ENCODE measurements around the gene COL12A1. TPM values are rescaled to one million over a fixed set of nuclear protein-coding genes. Genes with fewer than 3 reads are reported as not detected.

The COL12A1 gene
- total and polyA plus RNA-seq, 2 donors (not counting 1 experiment from before 2014, with no cell fraction given), result 1,023 to 1,075 TPM

DNA sequence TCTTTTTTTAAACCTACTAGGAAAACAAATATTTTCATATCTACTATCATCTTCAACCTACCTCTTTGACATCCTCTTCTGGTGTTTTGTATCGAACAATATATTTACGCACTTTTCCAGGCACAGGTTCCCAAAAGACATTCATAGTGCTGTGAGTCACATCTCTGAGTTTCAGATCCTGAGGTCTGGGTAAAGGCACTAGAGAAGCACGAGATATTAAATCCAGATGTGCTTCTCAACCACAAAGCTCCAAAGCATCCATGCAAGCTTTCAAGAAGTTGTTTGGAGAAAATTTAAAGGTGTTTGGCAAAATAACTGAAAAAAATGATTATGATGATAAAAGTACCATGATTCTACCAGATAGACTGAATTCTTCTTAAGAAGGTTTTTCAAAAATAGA lies 62.7 kb downstream of the COL12A1 start:
- H3K4me2 ChIP-seq (ENCODE audit: extremely low read depth, insufficient read depth, low read length), result no peak overlapping the region
- peaks cover 28% of the 10 kb centered on the region for H3K36me3 ChIP-seq (ENCODE audit: control insufficient read depth, insufficient read depth, low read length)
- H3K4me3 ChIP-seq (replicated peaks in 1 of 4; ENCODE audit: control extremely low read depth in 1 of 4, insufficient read depth in 1 of 4, low read depth in 3 of 4, low read length in 4 of 4), result no peak overlapping the region

DNA sequence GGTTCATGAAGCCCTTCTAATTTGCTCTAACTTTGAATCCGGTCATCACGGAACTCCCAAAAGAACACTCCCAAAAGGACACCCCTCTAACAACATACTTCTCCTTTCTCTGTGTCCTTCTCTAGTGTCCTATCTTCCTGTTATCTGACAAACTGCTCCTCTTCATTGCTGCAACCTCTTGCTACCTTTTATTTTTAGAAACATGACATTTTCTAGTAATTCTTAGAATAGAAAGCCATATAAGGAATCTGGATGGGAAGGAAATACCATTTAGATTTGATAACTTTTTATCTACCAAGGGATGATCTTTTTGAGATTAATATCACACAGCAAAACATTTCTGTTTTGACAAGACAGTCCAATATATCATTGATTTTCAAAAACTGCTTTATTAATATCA lies 63.1 kb downstream of the COL12A1 start:
- no peak for DNase-seq (ENCODE audit: low read depth in 2 of 2)
- no peak overlapping the region for H3K4me3 ChIP-seq (replicated peaks in 1 of 4; ENCODE audit: control extremely low read depth in 1 of 4, insufficient read depth in 1 of 4, low read depth in 3 of 4, low read length in 4 of 4)
- no peak overlapping the region for H3K9ac ChIP-seq (ENCODE audit: insufficient read depth, low read length)
- no peaks in the 10 kb centered on the region for H3K9me3 ChIP-seq (ENCODE audit: control insufficient read depth, insufficient read depth, low read depth, low read length)
- no peaks in the 10 kb centered on the region for H4K20me1 ChIP-seq (ENCODE audit: control insufficient read depth, extremely low read depth, insufficient read depth, low read length)
- peaks cover 16% of the 10 kb centered on the region for H3K79me2 ChIP-seq (ENCODE audit: control insufficient read depth, insufficient read depth, low read length)
- TF ChIP-seq EZH2 (IDR thresholded peaks at IDR 0.05; ENCODE audit: low read length, missing control alignments), result no peak
- TF ChIP-seq, protein P1, sequence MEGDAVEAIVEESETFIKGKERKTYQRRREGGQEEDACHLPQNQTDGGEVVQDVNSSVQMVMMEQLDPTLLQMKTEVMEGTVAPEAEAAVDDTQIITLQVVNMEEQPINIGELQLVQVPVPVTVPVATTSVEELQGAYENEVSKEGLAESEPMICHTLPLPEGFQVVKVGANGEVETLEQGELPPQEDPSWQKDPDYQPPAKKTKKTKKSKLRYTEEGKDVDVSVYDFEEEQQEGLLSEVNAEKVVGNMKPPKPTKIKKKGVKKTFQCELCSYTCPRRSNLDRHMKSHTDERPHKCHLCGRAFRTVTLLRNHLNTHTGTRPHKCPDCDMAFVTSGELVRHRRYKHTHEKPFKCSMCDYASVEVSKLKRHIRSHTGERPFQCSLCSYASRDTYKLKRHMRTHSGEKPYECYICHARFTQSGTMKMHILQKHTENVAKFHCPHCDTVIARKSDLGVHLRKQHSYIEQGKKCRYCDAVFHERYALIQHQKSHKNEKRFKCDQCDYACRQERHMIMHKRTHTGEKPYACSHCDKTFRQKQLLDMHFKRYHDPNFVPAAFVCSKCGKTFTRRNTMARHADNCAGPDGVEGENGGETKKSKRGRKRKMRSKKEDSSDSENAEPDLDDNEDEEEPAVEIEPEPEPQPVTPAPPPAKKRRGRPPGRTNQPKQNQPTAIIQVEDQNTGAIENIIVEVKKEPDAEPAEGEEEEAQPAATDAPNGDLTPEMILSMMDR (conservative IDR thresholded peaks at IDR 0.05 in 1 of 2, IDR thresholded peaks at IDR 0.05 in 1 of 2; ENCODE audit: low read depth in 1 of 2, low read length in 2 of 2), result no peak
- H3K27me3 ChIP-seq (ENCODE audit: control insufficient read depth, insufficient read depth, low read length), result no peaks in the 10 kb centered on the region
- H3K27ac ChIP-seq (ENCODE audit: insufficient read depth, low read length), result peak overlapping the region; percentile 4
- peaks cover 28% of the 10 kb centered on the region for H3K36me3 ChIP-seq (ENCODE audit: control insufficient read depth, insufficient read depth, low read length)
- H3K4me1 ChIP-seq (ENCODE audit: control insufficient read depth, extremely low read depth, insufficient read depth, low read length), result peaks cover 9% of the 10 kb centered on the region
- no peak overlapping the region for H2AFZ ChIP-seq (ENCODE audit: low read length)
- no peak overlapping the region for H3K4me2 ChIP-seq (ENCODE audit: extremely low read depth, insufficient read depth, low read length)

More for the DNA sequence above, 62.7 kb downstream of the COL12A1 start:
- Histone ChIP-seq H3K27ac (ENCODE audit: insufficient read depth, low read length) (peak overlapping the region; percentile 4), H2AFZ (ENCODE audit: low read length) (no peak overlapping the region), H3K4me1 (ENCODE audit: control insufficient read depth, extremely low read depth, insufficient read depth, low read length) (peaks cover 9% of the 10 kb centered on the region), H4K20me1 (ENCODE audit: control insufficient read depth, extremely low read depth, insufficient read depth, low read length) (no peaks in the 10 kb centered on the region), H3K27me3 (ENCODE audit: control insufficient read depth, insufficient read depth, low read length) (no peaks in the 10 kb centered on the region), H3K79me2 (ENCODE audit: control insufficient read depth, insufficient read depth, low read length) (peaks cover 16% of the 10 kb centered on the region), H3K9ac (ENCODE audit: insufficient read depth, low read length) (no peak overlapping the region), H3K9me3 (ENCODE audit: control insufficient read depth, insufficient read depth, low read depth, low read length) (no peaks in the 10 kb centered on the region)
- DNase-seq (ENCODE audit: low read depth in 2 of 2), result peak; percentile 83 to 88
- TF ChIP-seq, protein P1 (conservative IDR thresholded peaks at IDR 0.05 in 1 of 2, IDR thresholded peaks at IDR 0.05 in 1 of 2; ENCODE audit: low read depth in 1 of 2, low read length in 2 of 2), result no peak
- TF ChIP-seq EZH2 (IDR thresholded peaks at IDR 0.05; ENCODE audit: low read length, missing control alignments), result no peak

DNA sequence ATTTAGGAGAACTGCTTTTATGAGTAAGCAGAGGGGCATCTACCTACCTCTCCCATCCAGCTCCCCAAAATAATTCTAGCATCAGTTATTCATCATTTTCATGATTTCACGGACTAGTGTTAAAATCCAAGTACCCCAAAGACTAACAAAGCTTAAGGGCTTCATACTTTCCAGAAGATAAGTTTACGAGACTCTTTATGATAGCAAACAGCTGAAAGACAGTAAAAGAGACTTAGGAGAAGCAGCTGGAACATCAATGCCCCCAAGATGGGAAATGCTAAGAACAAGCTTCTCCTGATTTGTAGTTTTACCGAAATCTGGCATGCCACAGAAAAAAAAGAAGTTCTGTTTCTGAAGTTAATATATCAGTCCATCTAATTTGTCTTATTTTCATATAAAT lies 70.0 kb downstream of the COL12A1 start:
- Histone ChIP-seq H3K36me3 (ENCODE audit: control insufficient read depth, insufficient read depth, low read length) (peaks cover 28% of the 10 kb centered on the region), H3K4me1 (ENCODE audit: control insufficient read depth, extremely low read depth, insufficient read depth, low read length) (peaks cover 3% of the 10 kb centered on the region), H3K9me3 (ENCODE audit: control insufficient read depth, insufficient read depth, low read depth, low read length) (no peaks in the 10 kb centered on the region), H3K79me2 (ENCODE audit: control insufficient read depth, insufficient read depth, low read length) (peaks cover 3% of the 10 kb centered on the region), H2AFZ (ENCODE audit: low read length) (no peak overlapping the region), H3K27me3 (ENCODE audit: control insufficient read depth, insufficient read depth, low read length) (no peaks in the 10 kb centered on the region), H4K20me1 (ENCODE audit: control insufficient read depth, extremely low read depth, insufficient read depth, low read length) (no peaks in the 10 kb centered on the region), H3K9ac (ENCODE audit: insufficient read depth, low read length) (no peak overlapping the region), H3K27ac (ENCODE audit: insufficient read depth, low read length) (no peak overlapping the region), H3K4me2 (ENCODE audit: extremely low read depth, insufficient read depth, low read length) (no peak overlapping the region), H3K4me3 (replicated peaks in 1 of 4; ENCODE audit: control extremely low read depth in 1 of 4, insufficient read depth in 1 of 4, low read depth in 3 of 4, low read length in 4 of 4) (no peak overlapping the region)
- TF ChIP-seq, protein P1 (conservative IDR thresholded peaks at IDR 0.05 in 1 of 2, IDR thresholded peaks at IDR 0.05 in 1 of 2; ENCODE audit: low read depth in 1 of 2, low read length in 2 of 2), result no peak
- no peak for TF ChIP-seq EZH2 (IDR thresholded peaks at IDR 0.05; ENCODE audit: low read length, missing control alignments)
- DNase-seq (ENCODE audit: low read depth in 2 of 2), result no peak
